ENCODE measurements around the gene MT1F. TPM values are rescaled to one million over a fixed set of nuclear protein-coding genes. Genes with fewer than 3 reads are reported as not detected.

The MT1F gene
- total RNA-seq, 2 experiments from 2014 or later: 11.4 to 20.6 TPM

DNA sequence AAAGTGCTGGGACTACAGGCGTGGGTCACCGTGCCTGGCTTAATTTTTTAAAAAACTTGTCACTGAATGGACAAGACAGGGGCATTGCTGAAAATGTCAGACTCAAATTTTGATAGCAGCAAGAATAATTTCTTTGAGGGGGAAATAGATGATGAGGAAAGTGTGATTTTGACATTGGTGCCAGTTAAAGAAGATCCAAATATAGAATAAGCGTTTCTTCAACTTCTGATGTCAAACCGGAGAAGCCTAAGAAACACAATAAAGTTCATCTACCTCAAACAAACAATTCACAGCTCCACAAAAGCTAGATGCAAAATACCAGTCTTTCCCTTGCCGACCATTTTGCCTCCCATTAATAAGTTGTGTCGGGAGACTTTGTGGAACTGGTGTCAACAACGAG, 29.0 kb downstream of the MT1F start:
- Mint-ChIP-seq H3K27me3 (peaks cover 7% of the 10 kb centered on the region), H3K4me3 (no peak overlapping the region), H3K27ac (no peak overlapping the region), H3K4me1 (peaks cover 17% of the 10 kb centered on the region), H3K36me3 (peaks cover 1% of the 10 kb centered on the region), H3K9me3 (ENCODE audit: low read depth) (no peaks in the 10 kb centered on the region)
- ATAC-seq (no peak), DNase-seq (no peak)
- CTCF ChIA-PET: interaction anchor here (1.0 kb wide), 1 partner anchor 15 kb away, joined by 4 read pairs; no protein-coding TSS in a partner anchor

DNA sequence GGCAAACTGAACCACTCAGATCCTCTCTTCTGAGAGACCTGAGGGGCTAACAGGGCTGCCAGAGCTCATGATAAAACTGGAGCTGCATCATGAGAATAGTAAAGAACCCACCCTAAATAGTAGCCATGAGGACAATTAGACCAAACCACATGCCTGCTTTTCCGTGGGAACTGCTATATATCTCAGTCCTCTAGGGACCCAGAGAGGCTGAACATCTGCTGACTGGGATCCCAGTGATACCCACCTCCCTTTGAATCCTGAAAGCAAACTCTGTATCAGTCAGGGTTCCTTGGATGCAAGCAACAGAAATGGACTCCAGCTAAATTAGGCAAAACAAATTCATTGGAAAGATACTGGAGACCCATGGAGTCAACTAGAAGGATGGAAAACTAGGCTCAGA, 31.0 kb downstream of the MT1F start:
- CTCF ChIA-PET: interaction anchor here (0.6 to 2.4 kb wide), 3 partner anchors 13 to 88 kb away, joined by 3 to 11 read pairs (median 4); no protein-coding TSS in a partner anchor
- no peak for DNase-seq
- no peak overlapping the region for H3K4me3 Mint-ChIP-seq

DNA sequence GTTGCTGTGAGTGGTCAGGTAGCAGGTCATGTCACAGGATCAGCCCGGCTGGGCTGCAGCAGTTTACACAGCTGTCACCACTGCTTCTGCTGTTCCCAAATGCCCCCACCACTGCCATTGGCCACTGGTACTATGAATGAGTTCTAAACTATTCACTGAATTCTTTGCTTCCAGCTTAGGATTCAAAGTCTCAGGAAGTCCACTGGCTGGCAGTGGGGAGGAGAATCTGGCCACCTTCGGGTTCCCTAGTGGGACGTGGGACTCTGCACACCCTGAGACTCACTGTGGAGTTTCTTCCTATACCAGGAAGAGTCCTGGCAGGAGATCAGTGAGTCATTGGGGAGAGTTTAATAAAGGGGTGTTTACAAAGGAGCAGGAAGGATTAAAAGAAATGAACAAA, 31.4 kb downstream of the MT1F start:
- Mint-ChIP-seq H3K4me3 (no peak overlapping the region), H3K36me3 (no peaks in the 10 kb centered on the region), H3K9me3 (ENCODE audit: low read depth) (no peaks in the 10 kb centered on the region), H3K27ac (no peak overlapping the region), H3K27me3 (peaks cover 7% of the 10 kb centered on the region), H3K4me1 (peaks cover 1% of the 10 kb centered on the region)
- no peak for ATAC-seq
- DNase-seq: no peak
- CTCF ChIA-PET: interaction anchor here (0.6 to 2.4 kb wide), 3 partner anchors 13 to 88 kb away, joined by 3 to 11 read pairs (median 4); no protein-coding TSS in a partner anchor

More for the DNA sequence above, 31.0 kb downstream of the MT1F start:
- Mint-ChIP-seq H3K4me1 (peaks cover 5% of the 10 kb centered on the region), H3K27me3 (peaks cover 7% of the 10 kb centered on the region), H3K27ac (no peak overlapping the region), H3K36me3 (peaks cover 1% of the 10 kb centered on the region), H3K9me3 (ENCODE audit: low read depth) (no peaks in the 10 kb centered on the region)
- no peak for ATAC-seq

DNA sequence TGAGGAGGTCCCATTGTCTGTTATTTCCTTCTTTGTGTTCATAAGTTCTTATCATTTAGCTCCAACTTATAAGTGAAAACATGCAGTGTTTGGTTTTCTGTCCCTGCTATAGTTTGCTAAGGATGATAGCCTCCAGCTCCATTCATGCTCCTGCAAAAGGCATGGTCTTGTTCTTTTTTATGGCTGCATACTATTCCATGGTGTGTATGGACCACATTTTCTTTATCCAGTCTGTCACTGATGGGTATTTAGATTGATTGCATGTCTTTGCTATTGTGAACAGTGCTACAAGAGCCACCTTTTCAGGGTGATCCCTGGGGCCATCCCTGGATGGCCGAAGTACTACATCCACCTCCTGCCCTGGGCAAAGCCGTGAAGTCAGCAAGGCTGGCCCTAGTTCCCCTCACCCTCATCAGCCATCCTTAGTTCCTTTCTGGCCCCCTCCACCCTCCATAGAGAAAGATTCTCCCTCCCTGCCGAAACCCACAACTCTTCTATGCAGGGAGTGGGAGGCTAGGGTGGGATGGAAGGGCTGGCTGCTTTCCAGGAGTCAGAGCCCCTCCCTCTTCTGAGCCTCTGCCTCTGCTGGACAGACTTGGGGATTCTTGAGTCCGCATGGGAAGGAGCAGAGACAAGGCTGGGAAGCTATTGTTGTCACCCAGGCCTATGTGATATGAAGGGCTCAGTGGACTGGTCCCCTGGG, 32.8 kb downstream of the MT1F start:
- DNase-seq (no peak), ATAC-seq (no peak)
- Mint-ChIP-seq H3K27me3 (peaks cover 7% of the 10 kb centered on the region), H3K36me3 (no peaks in the 10 kb centered on the region), H3K9me3 (ENCODE audit: low read depth) (no peaks in the 10 kb centered on the region), H3K27ac (no peak overlapping the region), H3K4me3 (no peak overlapping the region), H3K4me1 (no peaks in the 10 kb centered on the region)
- CTCF ChIA-PET: interaction anchor here (1.9 to 2.4 kb wide), 2 partner anchors 11 to 90 kb away, joined by 4 to 11 read pairs; no protein-coding TSS in a partner anchor

GRCh38 chr16:56691885-56692284, 34.1 kb downstream of the MT1F start:
- no peaks in the 10 kb centered on the region for H3K9me3 Mint-ChIP-seq (ENCODE audit: low read depth)
- H3K4me3 Mint-ChIP-seq: no peak overlapping the region
- no peaks in the 10 kb centered on the region for H3K4me1 Mint-ChIP-seq
- no peak overlapping the region for H3K27ac Mint-ChIP-seq
- CTCF ChIA-PET: no interaction called here
- ATAC-seq (no peak), DNase-seq (no peak)
- H3K36me3 Mint-ChIP-seq: no peaks in the 10 kb centered on the region
- peaks cover 7% of the 10 kb centered on the region for H3K27me3 Mint-ChIP-seq

DNA sequence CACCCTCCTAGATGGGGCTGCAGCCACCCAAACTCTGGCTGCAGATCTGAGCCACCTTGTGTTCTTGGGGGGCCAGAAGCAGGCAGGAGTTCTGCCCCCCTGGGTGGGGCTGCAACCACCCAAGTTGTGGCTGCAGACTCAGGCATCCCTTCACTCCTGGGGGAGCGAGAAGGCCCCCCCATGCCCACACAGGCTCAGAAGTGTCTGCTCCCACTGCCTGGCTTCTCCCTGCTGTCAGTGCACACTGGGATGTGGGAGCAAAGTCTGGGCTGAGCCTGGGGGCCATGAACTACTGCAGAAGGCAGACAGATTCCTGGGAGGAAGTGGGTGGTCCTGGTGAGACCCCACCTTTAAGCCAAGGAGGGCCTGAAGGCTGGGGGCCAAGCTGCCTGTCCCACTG, 37.5 kb downstream of the MT1F start:
- peaks cover 5% of the 10 kb centered on the region for H3K27me3 Mint-ChIP-seq
- CTCF ChIA-PET: interaction anchor here (1.2 to 1.7 kb wide), 2 partner anchors 94 to 118 kb away, joined by 3 to 5 read pairs; no protein-coding TSS in a partner anchor
- ATAC-seq (no peak), DNase-seq (no peak)
- no peaks in the 10 kb centered on the region for H3K4me1 Mint-ChIP-seq
- no peaks in the 10 kb centered on the region for H3K9me3 Mint-ChIP-seq (ENCODE audit: low read depth)
- no peak overlapping the region for H3K27ac Mint-ChIP-seq
- no peaks in the 10 kb centered on the region for H3K36me3 Mint-ChIP-seq
- H3K4me3 Mint-ChIP-seq: no peak overlapping the region

GRCh38 chr16:56697456-56698155, 39.8 kb downstream of the MT1F start:
- no peaks in the 10 kb centered on the region for H3K9me3 Mint-ChIP-seq (ENCODE audit: low read depth)
- H3K36me3 Mint-ChIP-seq: no peaks in the 10 kb centered on the region
- no peak for DNase-seq
- CTCF ChIA-PET: interaction anchor here (0.6 to 1.2 kb wide), 5 partner anchors 24 to 151 kb away, joined by 3 to 6 read pairs (median 3); no protein-coding TSS in a partner anchor
- ATAC-seq: no peak
- no peak overlapping the region for H3K27ac Mint-ChIP-seq
- peaks cover 11% of the 10 kb centered on the region for H3K4me1 Mint-ChIP-seq
- H3K4me3 Mint-ChIP-seq: no peak overlapping the region
- H3K27me3 Mint-ChIP-seq: no peaks in the 10 kb centered on the region

- Mint-ChIP-seq H3K4me1 (peaks cover 11% of the 10 kb centered on the region), H3K27me3 (no peaks in the 10 kb centered on the region), H3K4me3 (no peak overlapping the region), H3K36me3 (no peaks in the 10 kb centered on the region), H3K27ac (no peak overlapping the region), H3K9me3 (ENCODE audit: low read depth) (no peaks in the 10 kb centered on the region)
- CTCF ChIA-PET: interaction anchor here (0.8 to 4.7 kb wide), 13 partner anchors 17 to 340 kb away, joined by 3 to 94 read pairs (median 12); partner anchors contain the start of gene MT1X
- ATAC-seq (no peak), DNase-seq (no peak)
These were observed 42.4 kb downstream of the MT1F start for GRCh38 chr16:56700195-56700594.

- no peak overlapping the region for H3K27ac Mint-ChIP-seq
- H3K4me1 Mint-ChIP-seq: peaks cover 11% of the 10 kb centered on the region
- ATAC-seq (no peak), DNase-seq (no peak)
- H3K9me3 Mint-ChIP-seq (ENCODE audit: low read depth): no peaks in the 10 kb centered on the region
- no peaks in the 10 kb centered on the region for H3K27me3 Mint-ChIP-seq
- H3K4me3 Mint-ChIP-seq: no peak overlapping the region
- CTCF ChIA-PET: interaction anchor here (0.8 to 4.7 kb wide), 17 partner anchors 17 to 340 kb away, joined by 3 to 94 read pairs (median 6); partner anchors contain the start of genes MT1X and SLC12A3
- H3K36me3 Mint-ChIP-seq: no peaks in the 10 kb centered on the region
These were observed 42.9 kb downstream of the MT1F start for GRCh38 chr16:56700631-56701030.

- H3K4me1 Mint-ChIP-seq: peaks cover 11% of the 10 kb centered on the region
- peak overlapping the region; percentile 68 for H3K27ac Mint-ChIP-seq
- H3K4me3 Mint-ChIP-seq: no peak overlapping the region
- no peaks in the 10 kb centered on the region for H3K27me3 Mint-ChIP-seq
- CTCF ChIA-PET: interaction anchor here (0.6 to 4.7 kb wide), 58 partner anchors 8 to 758 kb away, joined by 3 to 94 read pairs (median 5); partner anchors contain the start of genes MT1A, MT1E, MT1F and MT1G
- no peaks in the 10 kb centered on the region for H3K9me3 Mint-ChIP-seq (ENCODE audit: low read depth)
- DNase-seq (no peak), ATAC-seq (no peak)
- no peaks in the 10 kb centered on the region for H3K36me3 Mint-ChIP-seq
These were observed 43.8 kb downstream of the MT1F start for GRCh38 chr16:56701534-56701933.

GRCh38 chr16:56702836-56703235, 45.1 kb downstream of the MT1F start:
- Mint-ChIP-seq H3K4me3 (no peak overlapping the region), H3K27me3 (no peaks in the 10 kb centered on the region), H3K36me3 (no peaks in the 10 kb centered on the region), H3K27ac (no peak overlapping the region), H3K9me3 (ENCODE audit: low read depth) (no peaks in the 10 kb centered on the region), H3K4me1 (peaks cover 15% of the 10 kb centered on the region)
- ATAC-seq (no peak), DNase-seq (no peak)
- CTCF ChIA-PET: interaction anchor here (0.9 to 4.7 kb wide), 25 partner anchors 11 to 384 kb away, joined by 3 to 94 read pairs (median 7); partner anchors contain the start of genes MT1F, MT1H and MT1X
